ENCODE measurements around the gene DIS3L. TPM values are rescaled to one million over a fixed set of nuclear protein-coding genes. Genes with fewer than 3 reads are reported as not detected.

Gene DIS3L
- total RNA-seq, 2 experiments from 2014 or later = 22.6 to 24.3 TPM

DNA sequence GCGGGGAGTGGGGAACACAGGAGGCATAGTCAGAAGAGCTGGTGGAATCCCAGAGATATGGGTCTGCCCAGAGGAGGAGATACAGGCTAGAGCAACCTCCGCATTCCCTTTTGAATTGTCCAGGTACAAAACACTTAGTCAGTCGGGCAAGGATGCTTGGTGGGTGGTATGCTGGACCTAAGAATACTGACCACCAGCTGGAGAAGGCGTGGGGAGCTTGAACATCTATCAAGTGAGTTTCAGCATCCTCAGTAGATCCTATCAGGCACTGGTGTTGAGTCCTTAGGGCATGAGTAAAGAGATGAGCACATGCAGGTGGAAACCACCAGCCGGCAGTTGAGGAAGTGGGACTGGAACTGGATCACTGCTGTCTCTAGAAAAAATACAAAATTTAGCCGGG lies 14.7 kb upstream of the DIS3L start:
- intact Hi-C loops (cut with DNase I, micrococcal nuclease) = no loop called here
- Histone ChIP-seq H3K9me3 (ENCODE audit: control insufficient read depth in 1 of 2, insufficient read depth in 1 of 2, low read length in 2 of 2) (no peaks in the 10 kb centered on the region), H3K27me3 (ENCODE audit: control insufficient read depth in 1 of 2, insufficient read depth in 2 of 2, low read length in 2 of 2) (no peaks in the 10 kb centered on the region), H3K4me3 (ENCODE audit: low read length) (no peak overlapping the region), H3K36me3 (ENCODE audit: insufficient read depth, low read length) (no peaks in the 10 kb centered on the region), H3K4me1 (ENCODE audit: insufficient read depth, low read length) (no peaks in the 10 kb centered on the region), H3K27ac (ENCODE audit: low read depth in 1 of 2, low read length in 2 of 2) (no peak overlapping the region)
- CTCF ChIA-PET = no interaction called here
- no peaks in the 10 kb centered on the region for H3K27me3 Mint-ChIP-seq
- no peaks in the 10 kb centered on the region for H3K4me1 Mint-ChIP-seq (ENCODE audit: low read depth)
- H3K9me3 Mint-ChIP-seq = no peaks in the 10 kb centered on the region
- H3K27ac Mint-ChIP-seq = no peak overlapping the region
- ATAC-seq (ENCODE audit: poor library complexity) = no peak
- no peak for DNase-seq
- H3K36me3 Mint-ChIP-seq (ENCODE audit: low read depth) = no peaks in the 10 kb centered on the region
- TF ChIP-seq, protein P1, sequence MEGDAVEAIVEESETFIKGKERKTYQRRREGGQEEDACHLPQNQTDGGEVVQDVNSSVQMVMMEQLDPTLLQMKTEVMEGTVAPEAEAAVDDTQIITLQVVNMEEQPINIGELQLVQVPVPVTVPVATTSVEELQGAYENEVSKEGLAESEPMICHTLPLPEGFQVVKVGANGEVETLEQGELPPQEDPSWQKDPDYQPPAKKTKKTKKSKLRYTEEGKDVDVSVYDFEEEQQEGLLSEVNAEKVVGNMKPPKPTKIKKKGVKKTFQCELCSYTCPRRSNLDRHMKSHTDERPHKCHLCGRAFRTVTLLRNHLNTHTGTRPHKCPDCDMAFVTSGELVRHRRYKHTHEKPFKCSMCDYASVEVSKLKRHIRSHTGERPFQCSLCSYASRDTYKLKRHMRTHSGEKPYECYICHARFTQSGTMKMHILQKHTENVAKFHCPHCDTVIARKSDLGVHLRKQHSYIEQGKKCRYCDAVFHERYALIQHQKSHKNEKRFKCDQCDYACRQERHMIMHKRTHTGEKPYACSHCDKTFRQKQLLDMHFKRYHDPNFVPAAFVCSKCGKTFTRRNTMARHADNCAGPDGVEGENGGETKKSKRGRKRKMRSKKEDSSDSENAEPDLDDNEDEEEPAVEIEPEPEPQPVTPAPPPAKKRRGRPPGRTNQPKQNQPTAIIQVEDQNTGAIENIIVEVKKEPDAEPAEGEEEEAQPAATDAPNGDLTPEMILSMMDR (IDR thresholded peaks at IDR 0.05) = no peak
- H3K4me3 Mint-ChIP-seq = no peak overlapping the region
- POLR2A ChIA-PET = no interaction called here

DNA sequence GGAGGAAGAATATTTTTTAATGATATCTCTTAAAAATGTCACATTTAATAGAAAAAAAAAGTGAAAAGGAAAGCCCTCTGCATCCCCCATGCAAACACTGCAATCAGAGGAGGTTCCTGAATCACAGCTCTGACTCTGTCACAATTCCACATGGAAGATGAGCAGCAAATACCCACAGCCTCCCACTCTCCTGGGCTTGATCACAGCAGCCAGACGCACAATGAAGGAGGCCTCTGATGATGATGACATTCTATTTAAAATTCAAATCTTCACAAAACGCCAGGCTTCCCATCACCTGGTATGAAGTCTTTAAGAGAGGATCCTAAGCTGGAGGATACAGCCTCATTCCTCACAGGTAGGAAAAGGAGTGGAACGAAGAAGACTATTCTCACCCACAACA lies 9.1 kb upstream of the DIS3L start:
- Mint-ChIP-seq H3K4me1 (ENCODE audit: low read depth) (peaks cover 8% of the 10 kb centered on the region), H3K36me3 (ENCODE audit: low read depth) (no peaks in the 10 kb centered on the region), H3K9me3 (no peaks in the 10 kb centered on the region), H3K4me3 (no peak overlapping the region), H3K27ac (no peak overlapping the region), H3K27me3 (no peaks in the 10 kb centered on the region)
- no peak for ATAC-seq (ENCODE audit: poor library complexity)
- CTCF ChIA-PET = no interaction called here
- no peak overlapping the region for H3K27ac ChIP-seq (ENCODE audit: low read depth in 1 of 2, low read length in 2 of 2)
- H3K36me3 ChIP-seq (ENCODE audit: insufficient read depth, low read length) = no peaks in the 10 kb centered on the region
- H3K27me3 ChIP-seq (ENCODE audit: control insufficient read depth in 1 of 2, insufficient read depth in 2 of 2, low read length in 2 of 2) = no peaks in the 10 kb centered on the region
- no peaks in the 10 kb centered on the region for H3K4me1 ChIP-seq (ENCODE audit: insufficient read depth, low read length)
- intact Hi-C loops (cut with DNase I, micrococcal nuclease) = loop anchor here in 1 of 2 experiments (10.0 kb wide), 1 partner anchor 689 kb away; no protein-coding TSS in a partner anchor
- H3K9me3 ChIP-seq (ENCODE audit: control insufficient read depth in 1 of 2, insufficient read depth in 1 of 2, low read length in 2 of 2) = no peaks in the 10 kb centered on the region
- no peak overlapping the region for H3K4me3 ChIP-seq (ENCODE audit: low read length)
- no peak for DNase-seq
- POLR2A ChIA-PET = no interaction called here
- TF ChIP-seq, protein P1 (IDR thresholded peaks at IDR 0.05) = no peak

DNA sequence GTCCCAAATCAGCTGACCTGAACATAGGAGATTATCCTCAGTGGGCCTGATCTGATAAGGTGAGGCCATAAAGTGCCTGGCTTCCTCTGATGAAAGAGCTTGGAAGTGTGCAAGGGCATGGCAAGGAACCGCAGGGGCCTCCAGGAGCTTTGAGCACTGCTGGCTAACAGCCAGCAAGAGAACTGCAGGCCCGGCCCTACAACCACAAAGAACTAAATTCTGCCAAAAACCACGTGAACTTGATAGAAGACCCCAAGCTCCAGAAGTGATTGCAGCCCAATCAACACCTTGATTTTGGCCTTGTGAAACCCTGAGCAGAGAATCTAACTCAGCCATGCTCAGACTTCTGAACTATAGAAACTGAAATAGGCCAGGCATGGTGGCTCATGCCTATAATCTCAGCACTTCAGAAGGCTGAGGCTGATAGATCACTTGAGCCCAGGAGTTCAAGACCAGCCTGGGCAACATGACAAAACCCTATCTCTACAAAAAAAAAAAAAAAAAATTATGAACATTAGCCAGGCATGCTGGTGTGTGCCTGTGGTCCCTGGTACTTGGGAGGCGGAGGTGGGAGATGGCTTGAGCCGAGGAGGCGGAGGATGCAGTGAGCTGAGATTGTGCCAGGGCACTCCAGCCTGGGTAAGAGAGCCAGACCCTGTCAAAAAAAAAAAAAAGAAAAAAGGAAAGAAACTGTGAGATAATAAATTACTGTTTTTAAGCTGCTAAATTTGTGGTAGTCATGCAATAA lies 7.7 kb upstream of the DIS3L start:
- no peak overlapping the region for H3K4me3 Mint-ChIP-seq
- Histone ChIP-seq H3K27ac (ENCODE audit: low read depth in 1 of 2, low read length in 2 of 2) (no peak overlapping the region), H3K9me3 (ENCODE audit: control insufficient read depth in 1 of 2, insufficient read depth in 1 of 2, low read length in 2 of 2) (no peaks in the 10 kb centered on the region), H3K27me3 (ENCODE audit: control insufficient read depth in 1 of 2, insufficient read depth in 2 of 2, low read length in 2 of 2) (no peaks in the 10 kb centered on the region), H3K4me1 (ENCODE audit: insufficient read depth, low read length) (peaks cover 6% of the 10 kb centered on the region), H3K36me3 (ENCODE audit: insufficient read depth, low read length) (no peaks in the 10 kb centered on the region), H3K4me3 (ENCODE audit: low read length) (no peak overlapping the region)
- intact Hi-C loops (cut with DNase I, micrococcal nuclease) = loop anchor here in 1 of 2 experiments (10.0 kb wide), 1 partner anchor 691 kb away; no protein-coding TSS in a partner anchor
- ATAC-seq (ENCODE audit: poor library complexity) = no peak
- no peaks in the 10 kb centered on the region for H3K9me3 Mint-ChIP-seq
- no peak for DNase-seq
- H3K4me1 Mint-ChIP-seq (ENCODE audit: low read depth) = peaks cover 15% of the 10 kb centered on the region
- H3K36me3 Mint-ChIP-seq (ENCODE audit: low read depth) = no peaks in the 10 kb centered on the region
- ChIA-PET POLR2A (no interaction called here), CTCF (no interaction called here)
- H3K27me3 Mint-ChIP-seq = no peaks in the 10 kb centered on the region
- TF ChIP-seq, protein P1 (IDR thresholded peaks at IDR 0.05) = no peak
- no peak overlapping the region for H3K27ac Mint-ChIP-seq
